ENCODE measurements around the gene ROR2. TPM values are rescaled to one million over a fixed set of nuclear protein-coding genes. Genes with fewer than 3 reads are reported as not detected.

Gene ROR2
- polyA plus RNA-seq, 4 donors: 16.6 to 29.1 (median 19.8) TPM

DNA sequence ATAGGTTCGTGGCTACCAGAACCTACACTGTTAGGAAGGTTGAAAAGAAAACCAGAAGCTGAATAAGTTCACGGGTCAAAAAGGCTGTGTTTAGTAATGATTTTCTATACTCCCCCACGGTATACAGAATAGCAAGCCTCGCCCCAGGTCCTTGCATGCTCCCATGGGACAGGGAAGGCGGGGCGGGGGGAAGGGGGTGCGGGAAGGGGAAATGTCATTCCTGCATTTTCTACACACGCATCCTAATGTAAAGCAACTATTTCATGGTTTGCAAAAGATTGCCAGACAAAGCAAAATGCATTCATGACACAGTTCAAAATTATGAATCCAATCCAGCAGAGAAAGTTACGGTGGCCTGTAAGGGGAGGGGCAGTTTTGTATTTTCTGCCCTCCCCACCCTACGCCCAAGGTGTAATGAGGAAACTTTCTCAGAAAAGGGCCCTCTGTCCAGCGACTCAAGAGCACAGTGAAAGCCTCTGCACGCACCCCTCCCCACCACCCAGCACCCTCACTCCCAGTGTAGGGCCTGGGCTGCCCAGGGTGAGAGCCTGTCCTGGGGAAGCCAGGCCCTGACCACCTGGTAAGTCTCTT lies 105.2 kb downstream of the ROR2 start:
- DNase-seq (ENCODE audit: low read depth in 4 of 4, low spot score in 3 of 4): no peak

DNA sequence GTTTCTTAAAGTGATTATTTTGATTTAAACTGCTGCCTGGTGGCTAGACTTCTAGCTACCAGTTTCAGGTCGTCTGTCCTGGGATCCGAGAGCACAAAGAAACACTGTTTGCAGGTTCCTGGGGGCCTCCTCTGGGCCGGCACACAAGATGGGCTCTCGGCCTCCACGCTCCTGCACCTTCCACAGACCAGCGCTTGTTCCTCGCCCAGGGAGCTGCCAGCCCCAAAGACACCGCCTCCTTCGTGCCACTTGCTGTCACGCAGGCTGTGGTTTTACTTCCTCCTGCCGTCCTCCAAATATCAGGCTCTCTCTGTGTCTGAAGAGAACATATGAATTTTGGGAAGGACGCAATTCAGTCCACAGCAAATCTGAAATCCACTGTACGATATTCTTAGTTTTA lies 105.8 kb downstream of the ROR2 start:
- no peak for DNase-seq (ENCODE audit: low read depth in 4 of 4, low spot score in 3 of 4)

DNA sequence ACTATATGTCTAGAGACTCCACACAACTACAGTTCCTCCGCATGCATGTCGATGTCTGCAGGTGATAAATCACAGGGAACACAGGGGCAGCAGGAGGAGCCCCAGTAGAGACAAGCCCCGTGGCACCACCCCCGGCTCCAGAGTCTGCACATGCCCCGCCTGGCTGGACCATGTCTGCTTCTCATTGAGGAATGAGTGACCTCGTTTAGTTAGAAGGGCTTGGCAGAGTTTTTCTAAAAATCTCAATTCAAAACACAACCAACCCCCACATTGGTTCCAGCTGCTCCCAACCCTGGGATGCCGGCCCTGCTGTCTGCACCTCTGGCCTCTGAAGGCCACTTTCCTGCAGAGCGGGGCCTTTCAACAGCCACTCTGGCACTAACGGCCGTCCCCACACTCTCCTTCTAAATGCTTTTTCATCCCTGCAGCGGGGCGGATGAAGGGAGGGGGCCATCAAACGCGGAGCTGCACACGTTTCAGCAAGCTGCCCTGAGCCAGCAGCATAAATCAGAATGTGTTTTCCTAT lies 106.3 kb downstream of the ROR2 start:
- peak in 3 of 4 donors; percentile 42 to 66 (median 43) for DNase-seq (ENCODE audit: low read depth in 4 of 4, low spot score in 3 of 4)

DNA sequence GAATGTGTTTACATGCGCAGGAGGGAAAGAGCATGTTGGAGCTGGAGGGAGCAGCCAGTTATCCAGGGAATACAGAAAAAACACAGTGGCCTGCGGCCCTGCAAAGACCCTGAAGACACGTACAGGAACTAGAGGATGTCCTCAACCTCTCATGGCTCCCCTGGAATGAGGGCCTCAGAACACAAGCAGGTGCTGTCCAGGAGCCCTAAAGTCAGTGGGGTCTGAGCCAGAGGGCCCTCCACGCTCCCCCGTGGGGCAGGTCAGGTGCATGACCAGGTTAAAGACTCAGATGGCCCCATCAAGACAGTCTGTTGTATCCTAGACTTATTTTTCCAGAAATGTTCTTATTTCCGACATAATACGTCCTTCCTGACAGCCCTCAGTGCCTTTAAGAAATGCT lies 106.9 kb downstream of the ROR2 start:
- DNase-seq (ENCODE audit: low read depth in 4 of 4, low spot score in 3 of 4): no peak

DNA sequence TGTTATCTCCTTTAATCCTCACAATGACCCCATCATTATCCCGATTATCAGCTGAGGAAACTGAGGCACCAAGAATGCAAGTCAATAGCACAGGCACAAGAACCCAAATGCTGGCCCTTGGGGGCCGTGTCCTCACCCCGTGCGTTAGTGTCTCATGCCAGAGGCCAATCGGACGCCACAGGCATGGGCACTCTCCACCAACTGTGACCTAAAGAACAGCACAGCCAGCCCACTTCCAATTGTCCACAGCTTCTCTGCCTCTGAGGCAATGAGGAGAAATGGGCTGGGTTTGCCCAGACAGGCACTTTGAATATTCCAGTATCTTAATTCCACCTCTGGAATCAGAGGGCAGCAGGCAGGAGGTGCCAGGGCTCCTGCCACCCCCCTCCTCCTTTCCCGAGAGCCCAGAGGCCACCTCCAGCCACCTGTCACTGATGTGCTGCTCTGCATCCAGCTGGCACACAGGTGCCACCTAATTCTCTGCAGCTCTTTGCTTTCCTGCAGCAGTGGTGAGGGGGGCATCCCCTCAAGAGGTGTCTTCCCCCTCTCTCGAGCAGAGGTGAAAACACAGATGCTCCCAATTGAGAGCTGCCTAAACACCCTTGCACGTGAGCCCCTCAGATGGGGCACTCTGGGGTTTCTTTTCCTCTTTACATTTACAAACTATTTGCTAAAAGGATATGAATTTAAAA lies 107.5 kb downstream of the ROR2 start:
- DNase-seq (ENCODE audit: low read depth in 4 of 4, low spot score in 3 of 4): no peak

DNA sequence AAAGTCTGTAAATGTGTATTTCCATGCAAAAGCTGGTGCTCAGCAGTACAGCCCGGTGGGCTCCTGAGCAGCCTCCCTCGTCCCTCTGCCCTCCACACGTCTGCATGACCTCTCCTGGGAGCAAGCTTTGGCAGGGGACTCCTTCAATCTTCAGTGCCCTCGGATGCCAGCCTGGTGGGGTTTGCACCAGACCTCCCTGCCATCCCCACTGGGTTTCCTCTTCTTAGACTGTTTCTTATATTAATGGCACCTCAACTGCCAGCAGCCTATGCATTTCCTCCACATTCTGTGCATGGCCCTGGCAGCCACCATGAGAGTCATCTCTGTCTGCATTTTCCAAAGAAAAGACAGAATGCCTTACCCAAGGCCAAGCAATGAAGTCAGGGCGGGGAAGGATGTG lies 108.4 kb downstream of the ROR2 start:
- no peak for DNase-seq (ENCODE audit: low read depth in 4 of 4, low spot score in 3 of 4)

DNA sequence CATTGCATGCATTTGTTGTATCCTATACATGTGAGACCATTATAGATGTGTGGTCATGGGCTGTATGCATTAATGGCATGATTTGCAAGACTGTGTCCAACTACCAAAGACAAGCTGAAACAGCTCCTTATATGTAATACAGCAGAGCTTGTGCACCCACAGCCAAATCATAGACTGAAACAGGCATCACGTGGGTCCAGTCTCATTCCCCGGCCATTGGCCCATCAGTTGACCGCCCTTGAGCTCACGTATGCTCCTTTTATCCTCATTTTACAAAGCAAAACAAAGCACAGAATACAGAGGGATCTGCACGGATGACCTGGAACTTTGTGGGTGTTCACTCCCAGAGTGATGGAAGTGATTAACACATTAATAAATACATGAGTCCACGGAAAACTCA lies 109.1 kb downstream of the ROR2 start:
- DNase-seq (ENCODE audit: low read depth in 4 of 4, low spot score in 3 of 4): no peak

DNA sequence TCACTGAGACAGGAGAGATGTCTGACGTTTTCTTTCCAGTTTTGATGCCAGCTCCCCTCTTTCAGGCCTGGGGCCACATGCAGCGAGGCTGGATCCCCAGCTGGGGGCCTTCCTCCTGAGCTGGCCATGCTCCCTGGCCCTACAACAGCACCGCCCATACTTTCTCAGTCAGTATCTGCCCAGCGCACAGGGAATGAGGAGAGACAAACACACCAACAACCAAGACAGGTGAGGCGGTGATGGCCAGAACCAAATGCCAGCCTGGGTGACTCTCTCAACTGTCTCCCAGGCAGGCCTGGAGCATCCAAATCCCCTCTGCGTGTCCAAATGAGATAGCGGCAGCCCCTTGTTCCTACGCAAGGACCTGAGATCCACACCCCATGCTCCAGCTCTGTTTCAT lies 109.6 kb downstream of the ROR2 start:
- DNase-seq (ENCODE audit: low read depth in 4 of 4, low spot score in 3 of 4): no peak

DNA sequence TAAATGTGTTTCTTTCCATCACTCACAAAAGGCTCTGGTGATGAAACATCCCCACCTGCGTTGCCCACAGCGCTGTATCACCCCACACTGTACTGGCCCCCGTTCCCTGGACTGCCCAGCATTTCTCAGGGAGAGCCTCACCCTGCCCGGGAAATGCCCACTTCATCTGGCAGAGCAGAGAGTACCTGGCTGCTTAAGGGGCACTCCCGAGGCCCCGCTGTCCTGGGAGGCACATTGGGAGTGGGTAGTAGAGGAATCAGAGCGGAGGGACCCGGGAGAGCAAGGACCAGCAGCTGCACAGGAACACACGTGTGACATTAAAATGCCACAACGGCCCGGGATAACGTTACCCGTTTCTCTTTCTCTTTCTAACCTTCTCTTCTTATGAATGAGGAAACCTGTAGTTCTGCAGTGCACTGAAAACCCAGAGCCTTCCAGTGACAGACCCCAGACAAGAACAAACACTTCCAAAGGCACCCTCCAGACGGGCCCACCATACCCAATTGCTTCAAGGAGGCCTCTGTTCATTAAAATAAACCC lies 110.0 kb downstream of the ROR2 start:
- no peak for DNase-seq (ENCODE audit: low read depth in 4 of 4, low spot score in 3 of 4)

DNA sequence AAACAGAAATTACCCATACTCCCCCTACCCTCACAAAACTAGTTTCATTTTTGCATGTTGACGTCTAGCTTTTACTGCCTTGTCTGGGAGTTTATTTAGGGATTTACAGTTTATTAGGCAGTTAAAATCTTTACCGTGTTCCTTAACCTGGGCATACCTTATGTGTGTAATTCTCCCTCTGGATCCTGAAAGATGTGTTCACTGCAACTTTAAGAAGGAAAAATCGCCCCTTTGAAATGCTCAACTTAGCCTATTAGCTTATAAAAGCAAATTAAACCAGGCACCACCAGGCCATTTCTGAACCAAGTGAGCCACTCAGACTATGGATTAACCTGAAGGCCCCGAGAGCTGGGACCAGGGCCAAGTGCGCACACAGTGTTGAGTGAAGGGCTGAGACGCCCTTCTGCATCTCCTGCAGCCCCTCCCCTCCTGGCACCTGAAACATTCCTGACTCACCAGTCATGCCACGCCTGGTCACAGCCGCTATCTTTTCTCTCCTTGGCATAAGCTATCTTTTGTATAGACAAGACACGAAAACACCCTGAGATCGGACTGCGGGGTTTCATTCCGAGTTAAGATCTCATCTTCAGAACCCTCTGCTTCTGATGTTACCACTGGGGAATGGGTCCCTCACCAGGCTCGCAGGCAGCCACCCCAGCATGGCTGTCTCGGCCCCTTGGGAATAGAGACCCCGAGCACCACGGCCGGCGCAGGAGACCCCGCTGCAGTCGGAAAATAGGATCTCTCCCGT lies 111.9 kb downstream of the ROR2 start:
- no peak for DNase-seq (ENCODE audit: low read depth in 4 of 4, low spot score in 3 of 4)

DNA sequence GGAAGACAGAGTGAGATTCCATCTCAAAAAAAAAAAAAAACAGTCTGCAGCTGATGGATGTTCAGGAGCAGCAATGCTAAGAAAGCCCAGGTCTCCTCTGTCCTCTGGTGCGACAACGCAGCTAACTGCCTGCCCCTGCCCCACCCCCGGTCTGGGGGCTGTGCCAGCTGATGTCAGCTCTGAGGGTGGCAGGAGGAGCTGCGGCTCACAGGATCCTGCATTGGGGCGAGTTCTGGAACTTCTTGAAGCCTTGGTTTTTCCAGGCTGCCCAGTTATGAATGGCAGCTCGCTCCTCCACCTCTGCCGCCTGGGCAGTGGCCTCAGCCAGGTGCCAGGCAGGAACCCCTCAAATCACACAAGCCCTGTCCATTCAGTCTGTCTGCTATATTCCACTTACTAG lies 113.5 kb downstream of the ROR2 start:
- no peak for DNase-seq (ENCODE audit: low read depth in 4 of 4, low spot score in 3 of 4)

DNA sequence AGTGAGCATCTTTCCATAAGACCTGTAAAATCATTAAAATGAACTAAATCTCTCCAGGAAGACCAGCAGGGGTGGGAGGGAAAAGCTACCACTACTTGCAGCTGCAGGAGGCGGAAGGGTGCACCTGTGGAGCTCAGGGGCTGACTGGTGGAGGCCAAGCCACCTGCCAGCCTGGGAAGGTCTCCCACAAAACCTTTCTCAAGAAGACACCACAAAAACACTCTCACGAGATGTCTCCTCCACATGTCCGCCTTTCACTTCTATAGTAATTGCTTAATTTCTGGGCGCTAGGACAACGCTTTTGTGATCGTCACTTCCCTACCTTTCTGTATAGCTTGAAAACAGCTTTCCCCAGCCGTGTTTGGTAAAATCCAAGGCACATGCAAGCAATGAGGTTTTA lies 114.4 kb downstream of the ROR2 start:
- DNase-seq (ENCODE audit: low read depth in 4 of 4, low spot score in 3 of 4): no peak

DNA sequence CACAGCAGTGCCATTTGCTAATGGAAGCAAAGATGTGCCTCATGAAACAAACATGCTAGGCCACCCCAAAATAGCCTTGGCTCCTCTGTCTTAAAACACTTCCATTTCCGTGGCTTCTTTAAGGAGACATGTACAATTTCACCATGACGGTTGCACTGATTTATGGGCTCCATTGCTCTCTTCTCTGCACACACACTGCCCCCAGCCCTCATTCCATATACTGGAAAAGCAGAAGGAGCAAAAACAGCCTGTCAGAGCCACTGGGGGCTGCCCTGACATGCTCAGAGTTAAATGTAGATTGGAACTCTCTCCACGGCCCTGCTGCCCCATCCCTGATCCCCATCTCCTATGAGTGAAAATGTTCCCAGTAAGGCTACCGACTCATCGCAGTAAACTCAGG lies 114.8 kb downstream of the ROR2 start:
- DNase-seq (ENCODE audit: low read depth in 4 of 4, low spot score in 3 of 4): no peak

DNA sequence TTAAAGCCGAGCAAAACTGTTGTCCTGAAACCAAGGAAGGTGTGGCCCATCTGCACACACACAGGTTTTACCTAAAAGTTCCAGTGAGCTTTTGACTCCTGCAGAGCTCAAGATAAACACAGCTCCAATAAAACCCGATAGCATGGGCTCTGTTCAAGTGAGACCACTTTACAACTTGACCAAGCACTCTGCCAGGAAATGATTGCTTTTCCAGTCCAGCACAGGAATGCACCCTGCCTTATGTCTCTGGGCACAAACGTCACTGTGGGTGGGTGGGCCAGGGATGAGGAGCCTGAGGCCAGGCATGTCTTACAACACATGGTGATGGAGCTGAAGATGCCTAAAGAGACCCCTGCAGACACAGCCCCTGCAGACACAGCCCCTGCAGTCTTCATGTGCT lies 115.3 kb downstream of the ROR2 start:
- peak in 1 of 4 donors; percentile 58 for DNase-seq (ENCODE audit: low read depth in 4 of 4, low spot score in 3 of 4)

DNA sequence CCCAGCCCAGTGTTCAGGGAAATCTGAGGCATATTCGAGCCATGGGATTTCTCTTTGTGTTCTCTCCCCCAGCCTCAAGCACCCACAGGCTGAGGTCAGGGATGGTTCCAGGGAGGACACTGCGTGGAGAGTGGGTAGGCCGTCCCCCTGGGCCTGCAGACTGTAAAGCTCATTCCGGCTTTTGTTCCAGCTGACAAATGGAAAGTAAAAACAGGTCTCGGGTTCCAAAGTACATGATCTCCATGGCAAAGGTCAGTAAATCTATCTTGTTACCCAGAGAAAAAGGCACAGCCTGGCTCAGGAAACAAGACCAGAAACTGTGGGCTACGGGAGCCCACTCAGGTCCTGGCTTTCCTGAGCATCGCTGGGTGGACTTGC lies 116.2 kb downstream of the ROR2 start:
- no peak for DNase-seq (ENCODE audit: low read depth in 4 of 4, low spot score in 3 of 4)

DNA sequence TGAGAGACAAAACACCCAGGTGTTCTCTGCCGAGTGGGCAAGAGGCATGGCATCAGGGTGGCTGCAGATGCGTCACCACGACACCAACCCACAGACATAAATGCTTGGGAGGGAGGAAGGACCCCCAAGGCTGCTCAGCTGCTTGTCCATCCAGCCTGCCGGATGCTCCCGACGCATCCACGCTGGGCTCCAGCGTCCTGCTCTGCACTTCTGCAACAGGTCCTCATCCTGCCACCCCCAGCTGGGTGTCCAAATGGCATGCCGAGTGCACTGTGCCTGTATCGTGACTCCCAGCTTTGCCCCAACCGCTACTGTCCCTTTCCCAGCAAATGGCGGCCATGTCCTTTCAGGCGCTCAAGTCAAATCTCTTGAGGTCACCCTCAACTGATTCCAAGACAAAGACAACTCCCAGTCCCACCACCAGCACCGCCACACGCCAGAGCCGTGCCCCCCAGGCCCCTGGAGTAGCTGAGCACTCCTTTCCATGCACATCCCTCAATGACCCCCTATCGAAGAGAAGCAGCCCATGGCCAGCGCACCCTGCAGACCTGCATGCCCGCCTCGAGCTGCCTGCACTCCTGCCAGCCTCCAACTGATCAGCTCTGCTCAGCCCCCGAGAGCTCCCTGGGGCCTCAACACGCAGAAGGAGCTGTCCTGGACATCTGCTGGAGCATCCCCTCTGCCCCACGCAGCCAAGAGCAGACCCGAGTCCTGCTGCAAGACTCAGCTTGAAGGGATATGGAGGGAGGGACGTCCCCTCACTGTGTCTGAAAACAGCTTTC lies 116.7 kb downstream of the ROR2 start:
- no peak for DNase-seq (ENCODE audit: low read depth in 4 of 4, low spot score in 3 of 4)

DNA sequence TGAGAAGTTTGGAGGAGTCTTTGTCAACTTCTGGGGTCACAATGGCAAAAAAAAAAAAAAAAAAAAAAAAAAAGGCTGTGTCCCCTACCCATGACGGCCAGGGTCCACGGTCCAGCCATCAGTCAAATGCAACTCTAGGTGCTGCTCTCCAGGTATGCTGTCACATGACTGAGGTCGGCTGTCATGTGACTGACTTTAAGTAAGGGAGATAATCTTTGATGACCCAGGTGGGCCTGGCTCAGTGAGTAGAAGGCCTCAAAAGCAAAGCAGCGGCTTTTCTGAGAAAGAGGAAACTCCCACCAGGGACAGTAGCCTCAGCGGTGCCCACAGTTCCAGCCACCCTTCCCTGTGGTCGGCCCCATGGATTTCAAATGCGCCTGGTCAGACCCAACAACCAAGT lies 117.7 kb downstream of the ROR2 start:
- DNase-seq (ENCODE audit: low read depth in 4 of 4, low spot score in 3 of 4): no peak

DNA sequence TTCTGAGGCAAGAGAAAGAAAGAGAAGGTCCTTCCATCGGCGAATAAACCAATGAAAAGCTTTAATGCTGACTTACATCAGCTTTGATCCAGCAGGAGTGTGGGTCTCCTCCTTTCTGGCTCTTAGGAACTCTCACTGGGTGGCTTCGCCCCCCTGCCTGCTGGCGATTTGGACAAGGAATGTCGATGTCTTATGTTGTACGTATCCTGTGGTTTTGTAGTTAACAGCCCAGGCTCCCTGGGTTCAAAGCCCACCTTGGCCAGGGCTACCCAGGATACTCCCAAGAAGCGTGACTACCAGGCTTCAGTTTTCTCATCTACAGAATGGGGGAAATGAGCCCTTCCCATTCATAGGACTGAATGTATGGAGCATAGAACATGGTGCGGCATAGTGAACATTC lies 124.2 kb downstream of the ROR2 start:
- no peak for DNase-seq (ENCODE audit: low read depth in 4 of 4, low spot score in 3 of 4)

DNA sequence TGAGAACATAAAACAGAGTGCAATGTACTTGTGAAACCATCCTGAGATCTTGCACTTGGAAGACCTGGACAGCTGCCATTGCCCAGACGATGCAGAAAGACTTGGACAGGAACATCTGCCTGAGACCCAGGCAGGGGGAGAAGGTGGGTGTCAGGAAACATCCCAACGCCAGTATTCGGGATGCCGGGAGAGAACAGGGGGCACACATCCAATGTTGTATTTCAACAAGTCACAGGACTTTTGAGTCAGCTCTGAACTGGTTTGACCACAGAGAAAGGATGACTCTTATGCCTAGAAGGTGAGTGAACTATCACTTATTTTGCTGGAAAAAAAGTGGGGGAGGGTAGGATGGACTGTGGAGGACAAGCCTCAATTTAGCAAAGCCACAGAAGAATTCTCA lies 124.6 kb downstream of the ROR2 start:
- DNase-seq (ENCODE audit: low read depth in 4 of 4, low spot score in 3 of 4): no peak

DNA sequence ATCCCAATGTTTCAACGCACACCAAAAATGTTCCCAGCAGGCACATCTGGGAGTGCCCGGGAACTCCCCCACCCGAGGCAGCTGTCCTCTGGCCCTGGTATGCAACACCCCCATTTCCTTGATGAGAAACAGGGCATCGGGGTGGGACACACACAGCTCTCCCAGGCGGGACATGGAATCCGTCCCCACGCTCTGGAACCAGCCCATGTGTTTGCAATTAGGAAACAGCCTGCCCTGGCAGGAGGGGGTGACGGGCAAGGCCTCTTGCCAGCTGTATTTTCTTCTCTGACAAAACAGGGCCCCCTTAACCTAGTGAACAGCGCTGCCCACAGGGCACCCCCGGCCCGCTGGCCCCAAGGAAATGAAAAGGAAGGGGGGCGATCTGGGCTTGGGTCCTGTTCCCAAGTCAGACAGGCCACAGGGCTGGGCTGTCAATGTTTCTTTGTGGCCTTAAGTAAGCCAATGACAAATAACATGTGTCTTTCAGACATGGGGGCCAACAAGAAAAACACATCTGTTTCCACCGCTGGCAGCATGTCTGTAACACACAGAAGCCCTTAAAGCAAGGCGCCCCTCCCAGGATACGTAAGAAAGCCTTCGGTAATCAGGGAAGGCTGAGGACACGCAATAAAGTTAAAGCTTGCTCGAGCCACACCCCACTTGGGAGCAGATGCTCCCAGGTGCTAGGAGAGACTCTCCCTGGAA lies 125.3 kb downstream of the ROR2 start:
- DNase-seq (ENCODE audit: low read depth in 4 of 4, low spot score in 3 of 4): no peak
